GM06990 (cell line): ENCODE measurements around the gene CCDC57.

Experiments used
- DNase-seq: peaks from one replicate; pipeline ENCODE4 v3.0.0-alpha.2; 2011; ENCODE audit not compliant: insufficient read length; ENCODE audit errors: extremely low read depth
- H3K27me3 ChIP-seq: replicated peaks from 2 replicates; pipeline ENCODE4 v1.6.0; 2011; ENCODE audit warnings: low read length; ENCODE audit not compliant: control insufficient read depth, insufficient read depth
- H3K36me3 ChIP-seq: 2 replicates; pipeline ENCODE4 v1.5.1; 2011; ENCODE audit warnings: low read length; ENCODE audit not compliant: control insufficient read depth, insufficient read depth
- H3K4me3 ChIP-seq: replicated peaks from 2 replicates; pipeline ENCODE4 v1.5.1; 2011; ENCODE audit warnings: low read depth, mild to moderate bottlenecking, control low read depth, low read length
- CTCF ChIP-seq: IDR thresholded peaks from 2 replicates; pipeline ENCODE4 v1.5.1; 2011; ENCODE audit warnings: low read length, control low read depth, mild to moderate bottlenecking, inconsistent platforms; ENCODE audit not compliant: insufficient read depth, poor library complexity, severe bottlenecking

CCDC57 gene

GRCh38 chr17:82114447-82114846, 98.2 kb downstream of the CCDC57 start:
- DNase-seq: no peak
- no peak for TF ChIP-seq CTCF
- Histone ChIP-seq H3K27me3 (no peaks in the 10 kb centered on the region), H3K36me3 (no peaks in the 10 kb centered on the region), H3K4me3 (no peak overlapping the region)

GRCh38 chr17:82113941-82114340, 98.7 kb downstream of the CCDC57 start:
- no peaks in the 10 kb centered on the region for H3K27me3 ChIP-seq

GRCh38 chr17:82113422-82113821, 99.2 kb downstream of the CCDC57 start:
- TF ChIP-seq CTCF: no peak
- no peak for DNase-seq
- H3K36me3 ChIP-seq: no peaks in the 10 kb centered on the region
- no peaks in the 10 kb centered on the region for H3K27me3 ChIP-seq
- H3K4me3 ChIP-seq: no peak overlapping the region

More at GRCh38 chr17:82113941-82114340, 98.7 kb downstream of the CCDC57 start:
- no peak for TF ChIP-seq CTCF
- Histone ChIP-seq H3K4me3 (no peak overlapping the region), H3K36me3 (no peaks in the 10 kb centered on the region)
- DNase-seq: no peak

- no peak for TF ChIP-seq CTCF
- H3K27me3 ChIP-seq: no peaks in the 10 kb centered on the region
- no peak for DNase-seq
- H3K4me3 ChIP-seq: no peak overlapping the region
- no peaks in the 10 kb centered on the region for H3K36me3 ChIP-seq
Measured at GRCh38 chr17:82112914-82113311, 99.7 kb downstream of the CCDC57 start.

GRCh38 chr17:82112181-82112913, 100.3 kb downstream of the CCDC57 start:
- Histone ChIP-seq H3K36me3 (no peaks in the 10 kb centered on the region), H3K4me3 (no peak overlapping the region), H3K27me3 (no peaks in the 10 kb centered on the region)
- TF ChIP-seq CTCF: no peak
- DNase-seq: no peak

- Histone ChIP-seq H3K36me3 (no peaks in the 10 kb centered on the region), H3K27me3 (no peaks in the 10 kb centered on the region), H3K4me3 (no peak overlapping the region)
- no peak for TF ChIP-seq CTCF
- no peak for DNase-seq
Measured at GRCh38 chr17:82110298-82110697, 102.3 kb downstream of the CCDC57 start.
